K562 (cell line): ENCODE results near the gene CLEC4M. TPM values are rescaled to one million over a fixed set of nuclear protein-coding genes. Genes with fewer than 3 reads are reported as not detected.

ENCODE experiments used
- ARID1B ChIP-seq: fragments of 450-650 bp; IDR thresholded peaks from 2 replicates; pipeline ENCODE4 v1.6.1; 2016; ENCODE audit warnings: antibody characterized with exemption, mild to moderate bottlenecking, inconsistent platforms
- CBX8 ChIP-seq: fragments of 200-600 bp; sonication (generic); IDR thresholded peaks from 2 replicates; pipeline ENCODE4 v1.6.1; 2012; ENCODE audit warnings: borderline replicate concordance, mixed run types, low read depth, mild to moderate bottlenecking, moderate library complexity, mixed read lengths, low read length, control low read depth, inconsistent platforms; ENCODE audit not compliant: poor library complexity, severe bottlenecking; ENCODE audit errors: extremely low read depth
- CHD2 ChIP-seq: IDR thresholded peaks from 2 replicates; pipeline ENCODE4 v1.6.1; 2011; ENCODE audit warnings: low read depth, low read length
- DNMT1 ChIP-seq: fragments of 450-650 bp; IDR thresholded peaks from 2 replicates; pipeline ENCODE4 v1.6.1; 2016; ENCODE audit warnings: antibody characterized with exemption, mild to moderate bottlenecking
- E2F6 ChIP-seq, 2 experiments: IDR thresholded peaks; 2 replicates each; pipeline ENCODE4 v1.6.1; 2011; ENCODE audit warnings: borderline replicate concordance in 1 of 2, control low read depth in 1 of 2, low read depth in 1 of 2, low read length in 1 of 2, mild to moderate bottlenecking in 1 of 2, mixed read lengths in 1 of 2, moderate library complexity in 1 of 2; ENCODE audit not compliant: insufficient read depth in 1 of 2, insufficient read length in 1 of 2, poor library complexity in 1 of 2, severe bottlenecking in 1 of 2; ENCODE audit errors: extremely low read depth in 1 of 2
- EHMT2 ChIP-seq: fragments of 450-650 bp; IDR thresholded peaks from 2 replicates; pipeline ENCODE4 v1.6.1; 2018; ENCODE audit warnings: antibody characterized with exemption
- FUS ChIP-seq: fragments of 200-400 bp; formaldehyde crosslinking; optimal IDR thresholded peaks from 2 replicates; pipeline ENCODE3; 2017; ENCODE audit warnings: low read depth, low read length
- GABPA ChIP-seq: fragments of 200-800 bp; sonication (Bioruptor generic); conservative IDR thresholded peaks from 2 replicates; pipeline ENCODE4 v1.6.1; 2016; ENCODE audit warnings: low read depth, missing genetic modification characterization, missing compliant biosample characterization
- HDAC1 ChIP-seq, 2 experiments: fragments of 450-650 bp; IDR thresholded peaks; 2 replicates each; pipeline ENCODE4 v1.6.1; 2016 to 2017; ENCODE audit warnings: inconsistent platforms in 1 of 2, mild to moderate bottlenecking in 1 of 2, moderate library complexity in 1 of 2
- KLF16 ChIP-seq: IDR thresholded peaks from 2 replicates; pipeline ENCODE4 v1.6.1; 2016; ENCODE audit warnings: antibody characterized with exemption
- KLF6 ChIP-seq: fragments of 250-450 bp; sonication (Bioruptor Pico); IDR thresholded peaks from 2 replicates; pipeline ENCODE4 v1.4.0; 2020; ENCODE audit warnings: mild to moderate bottlenecking, moderate library complexity, borderline replicate concordance
- RBM14 ChIP-seq: fragments of 200-400 bp; formaldehyde crosslinking; IDR thresholded peaks from 2 replicates; pipeline ENCODE4 v1.6.1; 2018; ENCODE audit warnings: low read depth, mild to moderate bottlenecking, low read length, moderate library complexity, borderline replicate concordance; ENCODE audit not compliant: insufficient read depth
- TBP ChIP-seq: optimal IDR thresholded peaks from 2 replicates; pipeline ENCODE3; 2011; ENCODE audit warnings: low read depth, low read length, improper control_type of control experiment
- TRIM24 ChIP-seq, 2 experiments: fragments of 450-650 bp; IDR thresholded peaks; 2 replicates each; pipeline ENCODE4 v1.6.1; 2016
- ZFX ChIP-seq: sonication (generic); formaldehyde crosslinking; IDR thresholded peaks from 2 replicates; pipeline ENCODE4 v1.8.0; 2022; ENCODE audit warnings: mild to moderate bottlenecking, missing genetic modification reagents, moderate library complexity
- polyA plus RNA-seq, 8 experiments: library from polyadenylated mRNA; depleted of rRNA in 4 of 8; stranded (reverse) in 5 of 8; unstranded in 3 of 8; fragments of >200 nt; fragmentation: Nextera tagmentation in 2 of 8; fragmentation: Illumina TruSeq in 1 of 8; extraction: Ambion mirVana in 2 of 8; extraction: Trizol in 1 of 8; gene quantifications; 2 replicates each; pipeline versions ENCODE4 v1.2.1 to v1.2.3, GENCODE V29; 2011 to 2014; ENCODE audit warnings: inconsistent platforms in 1 of 8, missing spikeins in 1 of 8
- total RNA-seq, 7 experiments: library from RNA; depleted of rRNA in 6 of 7; stranded (reverse); fragments of >200 nt in 6 of 7; fragmentation: Illumina TruSeq in 2 of 7; extraction: Trizol in 2 of 7; gene quantifications; 2 replicates each; pipeline versions ENCODE4 v1.2.1 to v1.2.3, GENCODE V29; 2011 to 2021; ENCODE audit warnings: low replicate concordance in 1 of 7
- TF ChIP-seq, protein P1 (sequence below): fragments of 200-600 bp; sonication (generic); IDR thresholded peaks from one replicate; pipeline ENCODE4 v1.6.1; 2012; ENCODE audit warnings: mild to moderate bottlenecking, low read depth, low read length, inconsistent platforms

The CLEC4M gene
- total and polyA plus RNA-seq, 9 of the 15 experiments (the other 6 are each of a cell fraction or from before 2014, with no cell fraction given) = 0.08 to 0.18 TPM; not detected in 7

DNA sequence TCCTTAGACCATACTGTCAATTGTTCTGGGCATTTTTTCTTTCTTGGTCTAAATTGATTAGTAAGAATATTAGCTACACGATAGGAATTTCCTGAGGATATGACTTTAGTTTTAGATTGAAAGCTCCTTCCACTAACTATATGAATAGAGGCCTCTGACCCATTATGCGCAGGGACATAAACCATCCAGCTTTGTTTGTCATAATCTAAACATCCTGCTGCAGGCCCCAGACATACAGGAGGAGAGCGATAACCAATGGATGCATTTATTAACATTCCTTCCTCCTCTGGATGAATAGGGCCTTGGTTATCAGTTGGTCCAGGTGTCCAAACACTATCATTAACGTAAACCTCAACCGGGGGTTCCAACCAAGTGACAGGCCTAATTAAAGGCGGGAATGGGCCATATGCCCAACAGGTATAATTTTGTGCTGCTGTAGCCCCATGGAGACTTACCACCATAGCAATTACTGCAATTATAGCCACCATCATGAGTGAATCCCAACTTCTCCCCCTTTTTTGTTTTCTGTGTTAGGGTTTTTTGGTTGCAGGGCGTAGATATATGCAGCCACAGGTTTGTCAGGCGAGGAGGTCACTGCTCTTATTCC lies 32.6 kb downstream of the CLEC4M start (continued):
- TF ChIP-seq, protein P1, sequence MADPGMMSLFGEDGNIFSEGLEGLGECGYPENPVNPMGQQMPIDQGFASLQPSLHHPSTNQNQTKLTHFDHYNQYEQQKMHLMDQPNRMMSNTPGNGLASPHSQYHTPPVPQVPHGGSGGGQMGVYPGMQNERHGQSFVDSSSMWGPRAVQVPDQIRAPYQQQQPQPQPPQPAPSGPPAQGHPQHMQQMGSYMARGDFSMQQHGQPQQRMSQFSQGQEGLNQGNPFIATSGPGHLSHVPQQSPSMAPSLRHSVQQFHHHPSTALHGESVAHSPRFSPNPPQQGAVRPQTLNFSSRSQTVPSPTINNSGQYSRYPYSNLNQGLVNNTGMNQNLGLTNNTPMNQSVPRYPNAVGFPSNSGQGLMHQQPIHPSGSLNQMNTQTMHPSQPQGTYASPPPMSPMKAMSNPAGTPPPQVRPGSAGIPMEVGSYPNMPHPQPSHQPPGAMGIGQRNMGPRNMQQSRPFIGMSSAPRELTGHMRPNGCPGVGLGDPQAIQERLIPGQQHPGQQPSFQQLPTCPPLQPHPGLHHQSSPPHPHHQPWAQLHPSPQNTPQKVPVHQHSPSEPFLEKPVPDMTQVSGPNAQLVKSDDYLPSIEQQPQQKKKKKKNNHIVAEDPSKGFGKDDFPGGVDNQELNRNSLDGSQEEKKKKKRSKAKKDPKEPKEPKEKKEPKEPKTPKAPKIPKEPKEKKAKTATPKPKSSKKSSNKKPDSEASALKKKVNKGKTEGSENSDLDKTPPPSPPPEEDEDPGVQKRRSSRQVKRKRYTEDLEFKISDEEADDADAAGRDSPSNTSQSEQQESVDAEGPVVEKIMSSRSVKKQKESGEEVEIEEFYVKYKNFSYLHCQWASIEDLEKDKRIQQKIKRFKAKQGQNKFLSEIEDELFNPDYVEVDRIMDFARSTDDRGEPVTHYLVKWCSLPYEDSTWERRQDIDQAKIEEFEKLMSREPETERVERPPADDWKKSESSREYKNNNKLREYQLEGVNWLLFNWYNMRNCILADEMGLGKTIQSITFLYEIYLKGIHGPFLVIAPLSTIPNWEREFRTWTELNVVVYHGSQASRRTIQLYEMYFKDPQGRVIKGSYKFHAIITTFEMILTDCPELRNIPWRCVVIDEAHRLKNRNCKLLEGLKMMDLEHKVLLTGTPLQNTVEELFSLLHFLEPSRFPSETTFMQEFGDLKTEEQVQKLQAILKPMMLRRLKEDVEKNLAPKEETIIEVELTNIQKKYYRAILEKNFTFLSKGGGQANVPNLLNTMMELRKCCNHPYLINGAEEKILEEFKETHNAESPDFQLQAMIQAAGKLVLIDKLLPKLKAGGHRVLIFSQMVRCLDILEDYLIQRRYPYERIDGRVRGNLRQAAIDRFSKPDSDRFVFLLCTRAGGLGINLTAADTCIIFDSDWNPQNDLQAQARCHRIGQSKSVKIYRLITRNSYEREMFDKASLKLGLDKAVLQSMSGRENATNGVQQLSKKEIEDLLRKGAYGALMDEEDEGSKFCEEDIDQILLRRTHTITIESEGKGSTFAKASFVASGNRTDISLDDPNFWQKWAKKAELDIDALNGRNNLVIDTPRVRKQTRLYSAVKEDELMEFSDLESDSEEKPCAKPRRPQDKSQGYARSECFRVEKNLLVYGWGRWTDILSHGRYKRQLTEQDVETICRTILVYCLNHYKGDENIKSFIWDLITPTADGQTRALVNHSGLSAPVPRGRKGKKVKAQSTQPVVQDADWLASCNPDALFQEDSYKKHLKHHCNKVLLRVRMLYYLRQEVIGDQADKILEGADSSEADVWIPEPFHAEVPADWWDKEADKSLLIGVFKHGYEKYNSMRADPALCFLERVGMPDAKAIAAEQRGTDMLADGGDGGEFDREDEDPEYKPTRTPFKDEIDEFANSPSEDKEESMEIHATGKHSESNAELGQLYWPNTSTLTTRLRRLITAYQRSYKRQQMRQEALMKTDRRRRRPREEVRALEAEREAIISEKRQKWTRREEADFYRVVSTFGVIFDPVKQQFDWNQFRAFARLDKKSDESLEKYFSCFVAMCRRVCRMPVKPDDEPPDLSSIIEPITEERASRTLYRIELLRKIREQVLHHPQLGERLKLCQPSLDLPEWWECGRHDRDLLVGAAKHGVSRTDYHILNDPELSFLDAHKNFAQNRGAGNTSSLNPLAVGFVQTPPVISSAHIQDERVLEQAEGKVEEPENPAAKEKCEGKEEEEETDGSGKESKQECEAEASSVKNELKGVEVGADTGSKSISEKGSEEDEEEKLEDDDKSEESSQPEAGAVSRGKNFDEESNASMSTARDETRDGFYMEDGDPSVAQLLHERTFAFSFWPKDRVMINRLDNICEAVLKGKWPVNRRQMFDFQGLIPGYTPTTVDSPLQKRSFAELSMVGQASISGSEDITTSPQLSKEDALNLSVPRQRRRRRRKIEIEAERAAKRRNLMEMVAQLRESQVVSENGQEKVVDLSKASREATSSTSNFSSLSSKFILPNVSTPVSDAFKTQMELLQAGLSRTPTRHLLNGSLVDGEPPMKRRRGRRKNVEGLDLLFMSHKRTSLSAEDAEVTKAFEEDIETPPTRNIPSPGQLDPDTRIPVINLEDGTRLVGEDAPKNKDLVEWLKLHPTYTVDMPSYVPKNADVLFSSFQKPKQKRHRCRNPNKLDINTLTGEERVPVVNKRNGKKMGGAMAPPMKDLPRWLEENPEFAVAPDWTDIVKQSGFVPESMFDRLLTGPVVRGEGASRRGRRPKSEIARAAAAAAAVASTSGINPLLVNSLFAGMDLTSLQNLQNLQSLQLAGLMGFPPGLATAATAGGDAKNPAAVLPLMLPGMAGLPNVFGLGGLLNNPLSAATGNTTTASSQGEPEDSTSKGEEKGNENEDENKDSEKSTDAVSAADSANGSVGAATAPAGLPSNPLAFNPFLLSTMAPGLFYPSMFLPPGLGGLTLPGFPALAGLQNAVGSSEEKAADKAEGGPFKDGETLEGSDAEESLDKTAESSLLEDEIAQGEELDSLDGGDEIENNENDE = no peak
- TF ChIP-seq FUS (no peak), HDAC1 (IDR thresholded peaks at IDR 0.05) (peak in 1 of 2 experiments; percentile 34; a peak in 1 of 4 replicates), KLF6 (CRISPR knock-in tag) (no peak), TRIM24 (IDR thresholded peaks at IDR 0.05) (peak in 1 of 2 experiments; percentile 36; a peak in 2 of 4 replicates), CHD2 (no peak), RBM14 (no peak), EHMT2 (no peak), ZFX (CRISPR knock-in tag) (no peak), GABPA (tag) (no peak), TBP (no peak), ARID1B (peak; percentile 79), CBX8 (no peak), DNMT1 (no peak), E2F6 (IDR thresholded peaks at IDR 0.05; ENCODE audit: borderline replicate concordance in 1 of 2, extremely low read depth in 1 of 2, insufficient read depth in 1 of 2, insufficient read length in 1 of 2, low read depth in 1 of 2, low read length in 1 of 2, poor library complexity in 1 of 2, severe bottlenecking in 1 of 2) (peak in 1 of 2 experiments; percentile 54), KLF16 (0 out of 2 replicates have a peak, but pooled peaks have one; percentile 32)
